Measurements from ENCODE around the gene KLHL15.

KLHL15 gene

GRCh38 chrX:24026432-24026831 is 554 bp downstream of the KLHL15 start:
- peak in 1 of 2 experiments; percentile 46 for DNase-seq (ENCODE audit: low read depth in 1 of 2, low spot score in 1 of 2)
- no peak for TF ChIP-seq JUND (IDR thresholded peaks at IDR 0.05; ENCODE audit: low read depth)
- in situ Hi-C loops (cut with HindIII; ENCODE audit: low pct_unique_long_range_greater_than_20kb, low sequenced_read_pairs), result no loop called here

- peak in 1 of 2 experiments; percentile 52 for DNase-seq (ENCODE audit: low read depth in 1 of 2, low spot score in 1 of 2)
- TF ChIP-seq JUND (IDR thresholded peaks at IDR 0.05; ENCODE audit: low read depth), result no peak
- in situ Hi-C loops (cut with HindIII; ENCODE audit: low pct_unique_long_range_greater_than_20kb, low sequenced_read_pairs), result no loop called here
These were observed 1.1 kb downstream of the KLHL15 start for GRCh38 chrX:24025741-24026403.

GRCh38 chrX:24024819-24025740 is 1.9 kb downstream of the KLHL15 start:
- DNase-seq (ENCODE audit: low read depth in 1 of 2, low spot score in 1 of 2), result peak; percentile 63 to 94
- in situ Hi-C loops (cut with HindIII; ENCODE audit: low pct_unique_long_range_greater_than_20kb, low sequenced_read_pairs), result no loop called here
- no peak for TF ChIP-seq JUND (IDR thresholded peaks at IDR 0.05; ENCODE audit: low read depth)

- peak in 1 of 2 experiments; percentile 2 for DNase-seq (ENCODE audit: low read depth in 1 of 2, low spot score in 1 of 2)
- no peak for TF ChIP-seq JUND (IDR thresholded peaks at IDR 0.05; ENCODE audit: low read depth)
- in situ Hi-C loops (cut with HindIII; ENCODE audit: low pct_unique_long_range_greater_than_20kb, low sequenced_read_pairs), result no loop called here
These were observed 2.9 kb downstream of the KLHL15 start for GRCh38 chrX:24023972-24024669.

GRCh38 chrX:24023544-24023943 is 3.4 kb downstream of the KLHL15 start:
- DNase-seq (ENCODE audit: low read depth in 1 of 2, low spot score in 1 of 2), result no peak
- in situ Hi-C loops (cut with HindIII; ENCODE audit: low pct_unique_long_range_greater_than_20kb, low sequenced_read_pairs), result no loop called here
- no peak for TF ChIP-seq JUND (IDR thresholded peaks at IDR 0.05; ENCODE audit: low read depth)

- no peak for TF ChIP-seq JUND (IDR thresholded peaks at IDR 0.05; ENCODE audit: low read depth)
- in situ Hi-C loops (cut with HindIII; ENCODE audit: low pct_unique_long_range_greater_than_20kb, low sequenced_read_pairs), result no loop called here
These were observed 6.6 kb downstream of the KLHL15 start for GRCh38 chrX:24020306-24020876.

GRCh38 chrX:24019448-24019847 is 7.5 kb downstream of the KLHL15 start:
- in situ Hi-C loops (cut with HindIII; ENCODE audit: low pct_unique_long_range_greater_than_20kb, low sequenced_read_pairs), result no loop called here
- no peak for DNase-seq (ENCODE audit: low read depth in 1 of 2, low spot score in 1 of 2)
- no peak for TF ChIP-seq JUND (IDR thresholded peaks at IDR 0.05; ENCODE audit: low read depth)

More at GRCh38 chrX:24020306-24020876, 6.6 kb downstream of the KLHL15 start:
- DNase-seq (ENCODE audit: low read depth in 1 of 2, low spot score in 1 of 2), result no peak

- in situ Hi-C loops (cut with HindIII; ENCODE audit: low pct_unique_long_range_greater_than_20kb, low sequenced_read_pairs), result no loop called here
- TF ChIP-seq JUND (IDR thresholded peaks at IDR 0.05; ENCODE audit: low read depth), result no peak
These were observed 8.2 kb downstream of the KLHL15 start for GRCh38 chrX:24018809-24019208.

GRCh38 chrX:24017674-24018073 is 9.3 kb downstream of the KLHL15 start:
- DNase-seq (ENCODE audit: low read depth in 1 of 2, low spot score in 1 of 2), result no peak
- TF ChIP-seq JUND (IDR thresholded peaks at IDR 0.05; ENCODE audit: low read depth), result no peak
- in situ Hi-C loops (cut with HindIII; ENCODE audit: low pct_unique_long_range_greater_than_20kb, low sequenced_read_pairs), result no loop called here

More at GRCh38 chrX:24018809-24019208, 8.2 kb downstream of the KLHL15 start:
- DNase-seq (ENCODE audit: low read depth in 1 of 2, low spot score in 1 of 2), result no peak

GRCh38 chrX:24014388-24015018 is 12.5 kb downstream of the KLHL15 start:
- DNase-seq (ENCODE audit: low read depth in 1 of 2, low spot score in 1 of 2), result no peak
- TF ChIP-seq JUND (IDR thresholded peaks at IDR 0.05; ENCODE audit: low read depth), result no peak
- in situ Hi-C loops (cut with HindIII; ENCODE audit: low pct_unique_long_range_greater_than_20kb, low sequenced_read_pairs), result no loop called here

- no peak for TF ChIP-seq JUND (IDR thresholded peaks at IDR 0.05; ENCODE audit: low read depth)
- in situ Hi-C loops (cut with HindIII; ENCODE audit: low pct_unique_long_range_greater_than_20kb, low sequenced_read_pairs), result no loop called here
- DNase-seq (ENCODE audit: low read depth in 1 of 2, low spot score in 1 of 2), result no peak
These were observed 14.7 kb downstream of the KLHL15 start for GRCh38 chrX:24012266-24012665.

GRCh38 chrX:24005867-24006266 is 21.1 kb downstream of the KLHL15 start:
- TF ChIP-seq JUND (IDR thresholded peaks at IDR 0.05; ENCODE audit: low read depth), result no peak
- DNase-seq (ENCODE audit: low read depth in 1 of 2, low spot score in 1 of 2), result no peak
- in situ Hi-C loops (cut with HindIII; ENCODE audit: low pct_unique_long_range_greater_than_20kb, low sequenced_read_pairs), result no loop called here

All from T47D (cell line).